ENCODE measurements around the gene SLC6A6. TPM values are rescaled to one million over a fixed set of nuclear protein-coding genes. Genes with fewer than 3 reads are reported as not detected.

SLC6A6 gene
- total RNA-seq, 2 experiments from 2014 or later = 44.2 to 46.4 TPM

DNA sequence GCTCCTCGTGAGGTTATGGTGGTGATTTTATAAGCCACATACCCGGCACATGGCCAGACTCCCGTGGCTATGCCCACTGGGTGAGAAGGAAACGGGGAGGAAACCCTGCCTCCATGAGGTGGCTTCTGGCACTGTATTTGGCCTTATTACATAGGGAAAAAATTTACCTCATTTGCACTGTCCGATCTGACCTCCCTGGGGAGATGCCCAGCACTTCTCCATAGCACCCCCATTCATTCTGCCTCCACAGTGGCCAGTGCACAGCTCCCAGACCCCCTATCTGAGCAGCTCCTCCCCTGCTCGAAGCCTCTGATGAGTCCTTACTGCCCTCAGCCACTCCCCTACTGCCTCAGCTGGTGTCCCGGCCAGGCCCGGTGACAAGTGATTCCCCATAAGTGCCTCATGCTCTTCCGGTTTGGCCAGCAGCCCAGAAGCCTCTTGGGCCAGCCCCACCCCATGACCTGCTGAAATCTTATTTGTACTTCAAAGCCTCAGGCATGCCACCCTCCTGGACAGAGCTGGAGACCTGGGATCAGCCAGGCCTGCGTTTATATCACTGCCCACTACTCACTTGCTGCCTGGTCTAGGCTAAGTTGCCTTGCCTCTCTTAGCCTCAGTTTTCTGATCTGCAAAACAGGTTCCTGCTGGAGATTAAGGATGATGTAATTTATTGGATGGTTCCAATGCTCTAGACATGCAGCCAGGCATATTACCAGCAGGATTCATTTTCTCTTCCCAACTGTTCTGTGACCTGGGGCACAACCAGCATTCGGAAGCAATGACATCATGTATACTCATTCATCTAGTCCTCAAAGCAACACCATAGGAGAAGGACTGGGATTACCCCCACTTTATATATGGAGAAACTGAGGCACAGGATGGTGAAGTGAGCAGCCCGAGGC lies 30.6 kb upstream of the SLC6A6 start:
- POLR2A ChIA-PET = no interaction called here
- CTCF ChIA-PET = no interaction called here

DNA sequence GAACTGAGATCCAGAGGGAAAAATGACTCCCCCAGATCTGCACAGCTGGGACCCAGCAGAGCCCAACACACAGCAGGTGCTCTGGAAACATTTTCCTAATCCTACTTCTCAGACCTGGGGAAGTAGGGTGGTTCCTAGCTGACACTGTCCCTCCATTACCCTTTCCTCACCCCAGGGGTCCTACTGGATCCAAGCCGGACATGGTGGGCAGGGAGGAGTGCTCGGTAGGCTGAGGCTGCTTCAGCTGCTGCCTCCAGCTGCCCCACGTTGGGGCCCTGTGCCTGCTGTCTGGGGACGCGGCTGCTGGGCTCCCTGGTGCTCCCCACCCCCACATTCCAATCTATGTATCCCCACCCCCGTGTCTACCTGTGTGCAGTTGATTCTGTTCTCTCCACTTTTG lies 29.8 kb upstream of the SLC6A6 start:
- ChIA-PET POLR2A (no interaction called here), CTCF (no interaction called here)

DNA sequence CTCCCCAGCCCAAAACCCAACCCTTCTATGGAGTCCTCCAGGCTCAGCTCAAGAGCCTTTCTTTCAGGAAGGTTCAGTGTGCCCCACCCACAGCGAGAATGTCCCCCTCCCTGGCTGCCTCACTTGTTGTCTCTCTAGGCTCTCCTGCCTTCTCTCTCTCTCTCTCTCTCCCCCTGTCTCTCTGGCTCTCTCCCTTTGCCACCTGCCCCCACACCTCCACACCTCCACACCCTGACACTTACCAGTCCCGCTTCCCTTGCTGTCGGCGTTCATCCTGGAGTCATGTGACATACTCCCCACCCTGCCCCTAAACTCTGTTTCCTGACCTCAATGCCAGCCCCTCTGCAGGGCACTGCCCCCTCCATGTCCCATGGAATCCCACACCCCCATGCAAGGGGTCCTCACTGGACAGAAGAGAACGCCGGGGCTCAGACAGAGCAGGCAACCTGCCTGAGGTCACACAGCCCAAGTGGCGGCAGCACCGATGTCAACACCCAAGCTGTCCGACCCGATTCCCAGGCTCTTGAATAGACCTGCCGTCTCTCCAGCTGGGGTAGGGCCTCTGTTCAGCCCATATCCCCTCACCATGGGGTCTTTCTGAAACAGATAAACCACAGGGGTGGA lies 28.5 kb upstream of the SLC6A6 start:
- CTCF ChIA-PET = no interaction called here

DNA sequence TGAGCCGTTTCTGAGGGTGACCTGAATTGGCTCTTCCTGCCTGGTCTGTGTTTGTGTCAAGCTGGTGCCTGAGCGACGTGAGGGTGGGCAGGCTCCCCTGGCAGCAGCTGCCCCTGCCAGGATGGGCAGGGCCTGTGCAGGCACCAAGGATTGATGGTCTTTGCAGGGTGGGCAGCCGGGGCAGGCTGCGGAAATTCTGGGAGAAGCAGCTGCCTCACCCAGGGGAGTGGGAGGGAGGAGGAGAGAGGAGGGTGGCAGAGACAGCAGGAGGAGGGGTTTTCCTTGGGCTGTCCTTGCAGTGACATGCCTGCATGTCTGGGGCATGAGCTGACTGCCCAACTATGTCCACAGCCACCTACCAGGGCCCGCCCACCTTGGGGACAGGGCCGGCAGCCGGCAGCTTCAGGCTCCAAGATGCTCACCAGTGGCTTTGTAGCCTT lies 27.9 kb upstream of the SLC6A6 start:
- CTCF ChIA-PET = interaction anchor here (1.0 kb wide), 1 partner anchor 53 kb away, joined by 3 read pairs; no protein-coding TSS in a partner anchor
- POLR2A ChIA-PET = no interaction called here

More for the DNA sequence above, 28.5 kb upstream of the SLC6A6 start:
- POLR2A ChIA-PET = no interaction called here

DNA sequence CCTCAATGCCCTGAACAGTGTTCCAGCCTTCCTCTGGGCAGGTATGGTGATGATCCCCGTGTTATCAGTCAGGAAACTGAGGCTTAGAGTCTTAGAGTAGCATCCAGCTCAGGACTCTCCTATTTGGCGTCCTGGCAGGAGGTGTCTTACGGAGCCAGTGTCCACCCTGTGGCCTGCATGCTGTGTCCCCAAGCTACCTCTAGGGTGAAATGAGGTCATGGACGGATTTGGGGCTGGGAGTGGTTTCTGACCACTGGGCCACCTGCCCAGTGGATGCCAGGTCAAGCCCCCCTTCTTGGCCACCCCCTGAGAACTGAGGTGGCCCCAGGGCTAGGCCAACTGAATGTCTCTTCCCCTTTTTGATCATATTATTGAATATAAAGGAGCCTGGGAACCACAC lies 27.2 kb upstream of the SLC6A6 start:
- CTCF ChIA-PET = interaction anchor here (0.8 to 1.0 kb wide), 2 partner anchors 52 to 1283 kb away, joined by 3 read pairs; no protein-coding TSS in a partner anchor
- POLR2A ChIA-PET = no interaction called here

DNA sequence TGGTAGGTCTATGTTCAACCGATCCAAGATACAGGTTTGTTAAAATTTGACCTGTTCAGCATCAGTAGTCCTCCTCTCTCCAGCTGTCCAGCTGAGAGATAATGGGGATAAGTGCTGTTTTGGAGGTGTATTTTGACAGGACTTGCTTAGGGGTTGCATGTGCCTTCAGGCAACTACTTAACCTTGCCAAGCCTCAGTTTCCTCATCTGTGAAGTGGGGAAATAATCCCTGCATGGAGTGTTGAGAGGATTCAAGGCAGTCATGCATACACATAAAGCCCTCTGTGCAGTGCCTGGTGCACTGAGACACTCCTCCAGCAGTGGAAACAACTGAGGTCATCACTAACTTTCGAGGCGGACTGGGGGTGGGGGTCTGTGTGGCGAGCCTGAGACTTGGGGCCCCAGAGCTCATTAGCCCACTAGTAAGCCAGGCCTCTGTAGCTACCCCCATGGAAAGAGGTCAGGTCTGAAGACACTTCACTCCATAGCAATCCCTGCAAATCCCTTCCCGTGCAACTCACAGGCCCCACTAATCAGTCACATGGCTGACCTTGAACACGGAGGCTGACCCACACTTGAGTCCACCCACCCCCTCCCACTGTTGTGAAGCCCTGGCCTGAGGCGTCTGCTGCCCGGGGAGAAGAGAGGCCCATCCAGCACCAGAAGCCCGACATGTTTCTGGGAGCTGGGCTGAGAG lies 25.9 kb upstream of the SLC6A6 start:
- ChIA-PET POLR2A (no interaction called here), CTCF (no interaction called here)

DNA sequence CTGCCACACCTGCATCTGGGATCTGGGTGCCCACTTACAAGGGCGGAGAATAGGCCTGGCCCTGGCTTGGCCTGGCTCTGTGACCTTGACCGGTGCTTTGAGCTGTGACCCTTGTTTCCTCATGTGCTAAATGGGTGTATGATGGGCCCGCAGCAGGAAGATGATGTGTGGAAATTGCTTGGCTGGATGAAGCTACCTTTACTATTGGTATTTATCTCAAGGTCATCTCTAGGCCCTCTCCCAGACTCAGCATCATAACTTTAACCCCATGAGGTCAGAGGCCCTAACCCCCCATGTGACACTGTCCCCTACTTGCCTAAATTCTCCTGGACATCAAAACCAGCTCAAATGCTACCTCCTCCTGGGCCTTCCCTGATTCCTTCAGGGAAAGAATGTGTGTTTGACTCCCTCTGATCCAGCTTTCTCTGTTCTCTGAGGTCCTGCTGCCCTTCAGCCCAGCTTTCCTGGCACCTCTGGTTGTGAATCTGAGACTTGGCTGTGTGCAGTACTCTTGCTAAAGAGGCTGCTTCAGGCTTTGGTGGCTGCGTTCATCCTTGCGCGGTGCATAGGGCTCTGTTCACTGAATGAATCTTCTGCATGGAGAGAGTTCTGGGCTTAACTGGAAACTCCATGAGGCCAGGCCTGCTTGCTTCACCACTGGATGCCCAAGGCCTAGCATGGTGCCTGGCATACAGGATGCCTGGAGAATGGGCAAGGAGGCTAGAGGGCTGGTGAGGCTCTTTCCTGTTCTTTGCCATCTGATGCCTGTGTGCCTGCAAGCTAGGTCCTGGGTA lies 25.2 kb upstream of the SLC6A6 start:
- CTCF ChIA-PET = interaction anchor here (1.8 kb wide), 1 partner anchor 82 kb away, joined by 5 read pairs; no protein-coding TSS in a partner anchor
- POLR2A ChIA-PET = interaction anchor here (0.6 kb wide), 1 partner anchor 1909 kb away, joined by 3 read pairs; no protein-coding TSS in a partner anchor

DNA sequence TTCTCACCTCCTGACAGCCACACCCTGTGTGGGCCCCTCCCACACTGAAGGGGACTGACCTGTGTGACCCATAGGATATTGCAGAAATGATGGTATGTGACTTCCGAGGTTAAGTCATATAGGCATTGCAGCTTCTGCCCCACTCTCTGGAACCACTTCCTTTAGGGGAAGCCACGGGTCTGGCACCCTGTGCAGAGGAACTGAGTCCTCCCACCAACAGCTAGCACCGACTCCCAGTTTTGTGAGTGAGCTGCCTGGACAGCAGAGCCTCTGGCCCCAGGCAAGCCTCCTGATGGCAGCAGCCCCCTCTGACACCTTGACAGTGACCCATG lies 24.6 kb upstream of the SLC6A6 start:
- ChIA-PET POLR2A (interaction anchor here (0.6 kb wide), 1 partner anchor 1909 kb away, joined by 3 read pairs; no protein-coding TSS in a partner anchor), CTCF (interaction anchor here (0.9 to 1.8 kb wide), 3 partner anchors 25 to 81 kb away, joined by 3 to 5 read pairs (median 3); partner anchors contain the start of gene SLC6A6)

DNA sequence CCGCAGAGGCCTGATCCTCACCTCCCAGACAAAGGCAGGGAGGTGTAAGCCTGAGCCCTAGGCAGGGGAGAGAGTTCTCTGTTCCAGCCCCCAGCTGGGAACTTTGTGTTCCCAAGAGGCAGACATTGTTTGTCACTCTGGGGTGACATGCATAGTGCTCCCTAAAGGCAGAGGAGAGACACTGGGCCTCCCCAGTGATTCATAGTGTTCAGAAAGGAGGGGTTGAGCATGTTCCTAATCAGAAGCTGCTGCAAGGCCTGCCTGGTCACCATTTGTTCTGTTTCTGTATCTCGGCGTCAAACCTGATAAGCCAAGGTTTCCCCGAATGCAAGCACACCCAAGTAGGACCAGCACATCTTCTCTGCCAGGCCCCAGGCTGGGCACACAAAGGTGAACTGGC lies 24.0 kb upstream of the SLC6A6 start:
- POLR2A ChIA-PET = no interaction called here
- CTCF ChIA-PET = interaction anchor here (0.9 to 1.8 kb wide), 3 partner anchors 24 to 80 kb away, joined by 3 to 5 read pairs (median 3); partner anchors contain the start of gene SLC6A6

DNA sequence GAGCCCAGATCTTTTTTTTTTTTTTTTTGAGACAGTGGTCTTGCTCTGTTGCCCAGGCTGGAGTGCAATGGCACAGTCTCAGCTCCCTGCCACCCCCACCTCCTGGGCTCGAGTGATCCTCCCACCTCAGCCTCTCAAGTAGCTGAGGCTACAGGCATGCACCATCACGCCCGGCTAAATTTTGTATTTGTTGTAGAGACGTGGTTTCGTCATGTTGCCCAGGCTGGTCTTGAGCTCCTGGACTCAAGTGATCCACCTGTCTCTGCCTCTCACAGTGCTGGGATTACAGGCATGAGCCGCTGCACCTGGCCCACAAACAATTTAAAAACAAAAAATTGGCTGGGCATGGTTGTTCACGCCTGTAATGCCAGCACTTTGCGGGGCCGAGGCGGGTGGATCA lies 22.6 kb upstream of the SLC6A6 start:
- POLR2A ChIA-PET = interaction anchor here (0.7 kb wide), 1 partner anchor 179 kb away, joined by 6 read pairs; no protein-coding TSS in a partner anchor
- CTCF ChIA-PET = interaction anchor here (0.7 kb wide), 1 partner anchor 225 kb away, joined by 3 read pairs; no protein-coding TSS in a partner anchor

DNA sequence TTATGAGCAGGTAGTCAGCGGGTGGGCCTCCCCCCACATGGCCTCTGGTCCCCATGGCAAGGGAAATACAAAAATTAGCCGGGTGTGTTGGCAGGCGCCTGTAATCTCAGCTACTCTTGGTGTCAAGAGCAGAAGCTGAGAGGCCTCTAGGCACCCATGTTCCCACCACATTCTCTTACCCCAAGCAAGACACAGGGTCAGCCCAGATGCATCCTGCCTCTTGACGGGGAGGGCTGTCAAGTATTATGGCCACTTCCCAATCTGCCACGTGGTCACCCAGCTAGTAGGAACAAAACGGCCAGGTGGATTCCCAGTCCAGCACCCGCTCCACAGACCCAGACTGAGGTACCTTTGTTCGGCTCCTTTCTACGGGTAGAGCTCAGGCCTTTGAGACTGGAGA lies 16.2 kb upstream of the SLC6A6 start:
- POLR2A ChIA-PET = no interaction called here
- CTCF ChIA-PET = no interaction called here

DNA sequence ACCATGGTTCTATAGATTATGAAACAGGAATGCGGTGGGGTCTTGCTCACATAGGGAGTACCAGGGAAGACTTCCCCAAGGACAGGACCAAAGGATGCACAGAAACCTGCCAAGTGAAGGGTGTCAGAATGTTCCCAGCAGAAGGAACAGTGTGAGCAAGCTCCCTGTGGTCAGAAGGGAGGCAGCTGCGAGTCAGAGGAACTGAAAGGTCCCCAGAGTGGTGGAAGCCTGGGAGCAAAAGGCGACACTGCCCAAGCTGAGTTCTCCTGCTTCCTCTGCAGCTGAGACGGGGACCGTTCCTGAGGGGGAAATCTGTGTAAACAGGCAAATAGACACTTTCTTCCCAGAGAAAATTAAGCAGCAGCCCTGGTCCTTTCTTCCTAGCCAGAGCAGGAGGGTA lies 14.2 kb upstream of the SLC6A6 start:
- ChIA-PET POLR2A (no interaction called here), CTCF (no interaction called here)

DNA sequence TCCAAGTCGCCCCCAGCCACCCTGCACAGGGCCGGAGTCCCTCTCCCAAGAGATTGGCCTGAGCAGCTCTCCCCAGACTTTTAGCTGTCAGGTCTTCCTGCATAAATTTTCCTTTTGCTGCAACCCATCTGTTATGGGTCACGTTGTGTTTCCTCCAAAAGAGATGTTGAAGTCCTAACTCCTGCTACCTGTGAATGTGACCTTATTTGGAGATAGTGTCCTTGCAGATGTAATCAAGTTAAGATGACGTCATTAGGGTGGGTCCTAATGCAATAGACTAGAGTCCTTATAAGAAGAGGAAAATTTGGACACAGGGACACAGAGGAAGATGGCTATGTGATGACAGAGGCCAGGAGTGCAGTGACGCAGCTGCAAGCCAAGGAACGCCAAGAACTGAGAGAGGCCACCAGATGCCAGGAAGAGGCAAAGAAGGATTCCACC lies 13.2 kb upstream of the SLC6A6 start:
- ChIA-PET POLR2A (no interaction called here), CTCF (interaction anchor here (0.7 kb wide), 1 partner anchor 156 kb away, joined by 3 read pairs; no protein-coding TSS in a partner anchor)

DNA sequence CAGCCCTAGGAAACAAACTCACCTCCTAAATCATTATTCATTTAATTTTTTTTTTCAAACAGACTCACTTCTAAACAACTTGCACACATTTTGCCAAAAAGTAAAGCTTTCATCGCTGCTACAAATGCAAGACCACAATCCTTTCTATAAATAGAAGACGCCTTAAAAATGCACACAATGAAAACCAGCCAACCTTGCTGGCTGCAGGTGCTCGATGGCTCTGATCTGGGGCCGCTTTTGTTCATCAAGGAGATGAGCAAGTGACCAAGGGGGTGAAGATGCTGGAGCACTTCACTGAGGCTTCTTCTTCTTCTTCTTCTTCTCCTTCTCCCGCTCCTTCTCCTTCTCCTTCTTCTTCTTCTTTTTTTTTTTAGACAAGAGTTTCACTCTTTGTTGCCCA lies 12.7 kb upstream of the SLC6A6 start:
- POLR2A ChIA-PET = no interaction called here
- CTCF ChIA-PET = no interaction called here

DNA sequence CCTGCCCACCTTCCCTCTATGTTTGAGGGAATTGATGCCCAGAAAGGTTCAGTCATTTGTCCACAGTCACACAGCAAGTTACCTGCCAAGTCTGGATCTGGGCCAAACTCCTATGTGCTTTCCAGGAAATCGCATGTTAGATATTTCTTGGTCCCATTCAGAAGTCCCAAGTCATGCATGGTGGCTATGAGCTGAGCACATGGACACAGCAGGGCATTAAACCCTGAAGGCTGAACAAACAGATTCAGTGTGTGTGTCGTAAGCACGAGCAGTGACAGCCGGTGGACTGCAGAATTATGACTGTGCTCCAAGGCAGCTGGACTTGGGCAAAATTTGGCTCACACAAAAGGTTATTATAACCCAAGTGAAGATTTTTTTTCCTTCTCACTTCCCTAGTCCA lies 11.4 kb upstream of the SLC6A6 start:
- ChIA-PET POLR2A (no interaction called here), CTCF (no interaction called here)

DNA sequence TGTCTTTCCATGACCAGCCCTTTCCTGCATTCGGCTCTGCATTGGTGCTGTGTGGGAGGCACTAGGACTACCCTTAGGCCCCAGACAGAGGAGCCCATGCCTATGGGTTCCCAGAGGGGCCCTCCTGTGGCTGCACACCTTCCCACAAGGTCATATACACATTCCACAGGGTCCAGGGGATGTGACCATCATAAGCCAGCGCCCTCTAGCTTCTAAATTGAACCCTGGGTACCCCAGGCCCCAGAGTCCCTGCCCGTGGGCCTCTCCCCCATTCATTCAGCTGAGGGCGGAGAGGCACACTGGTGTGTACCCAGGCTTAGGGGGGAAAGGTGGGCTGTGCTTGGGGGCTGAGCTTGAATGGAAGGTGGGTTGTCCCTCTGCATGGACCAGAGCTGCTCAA lies 10.2 kb upstream of the SLC6A6 start:
- CTCF ChIA-PET = interaction anchor here (0.8 kb wide), 1 partner anchor 10 kb away, joined by 3 read pairs; the partner anchor contains the start of gene SLC6A6
- POLR2A ChIA-PET = no interaction called here

DNA sequence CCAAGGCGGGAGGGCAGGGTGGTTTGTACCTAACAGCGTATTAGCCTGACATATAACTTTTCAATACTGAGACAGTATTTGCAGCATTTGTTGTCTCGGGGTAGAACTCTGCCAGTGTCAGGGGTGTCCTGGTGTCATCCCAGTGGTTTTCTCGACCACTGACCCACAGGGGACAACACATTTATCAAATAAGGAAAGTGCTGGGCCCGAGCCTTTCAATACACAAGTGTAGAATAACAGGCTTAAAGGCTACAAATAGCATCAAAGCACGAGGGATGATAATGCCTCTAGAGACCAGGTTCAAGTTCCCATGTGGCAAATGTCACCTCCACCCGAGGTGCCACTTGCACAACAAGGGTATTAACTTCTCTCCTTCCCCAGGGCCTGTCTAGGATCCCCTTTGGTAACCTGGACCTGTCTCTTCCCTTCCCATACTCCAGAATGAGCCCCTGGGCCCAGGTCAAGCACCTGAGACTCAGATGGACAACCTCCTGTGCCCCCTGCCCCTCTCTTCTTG lies 9.5 kb upstream of the SLC6A6 start:
- POLR2A ChIA-PET = no interaction called here
- CTCF ChIA-PET = interaction anchor here (0.8 kb wide), 1 partner anchor 9 kb away, joined by 3 read pairs; the partner anchor contains the start of gene SLC6A6

DNA sequence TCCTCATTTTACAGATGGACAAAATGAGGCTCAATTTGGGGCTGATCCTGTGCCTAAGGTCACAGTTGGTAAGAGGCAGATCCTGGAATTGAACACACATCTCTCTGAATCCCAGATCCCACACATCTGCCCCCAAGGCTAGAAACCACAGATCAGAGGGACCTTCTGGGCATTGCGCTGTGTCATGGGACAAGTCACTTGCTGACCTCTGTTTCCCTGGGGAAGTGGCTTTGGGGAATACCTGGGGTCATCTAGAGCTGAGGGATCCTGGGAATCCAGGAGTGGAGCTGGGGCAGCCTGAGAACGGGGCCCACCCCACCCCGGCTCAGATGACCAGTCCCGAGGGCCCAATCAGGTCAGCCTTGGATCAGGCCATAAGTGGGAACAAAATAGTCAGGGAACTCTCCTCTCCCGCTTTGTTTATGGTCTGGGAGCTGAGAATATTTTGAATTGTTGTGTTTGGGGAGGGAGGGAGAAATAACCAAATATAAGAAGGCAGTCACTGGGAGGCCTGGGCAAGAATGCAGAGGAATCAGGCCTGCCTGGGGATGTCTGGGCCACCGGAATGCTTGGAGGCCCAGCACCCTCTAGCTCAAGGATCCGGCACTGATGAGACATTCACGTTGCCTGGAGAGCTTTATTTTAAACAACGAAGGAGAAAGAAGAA lies 8.8 kb upstream of the SLC6A6 start:
- POLR2A ChIA-PET = no interaction called here

More for the DNA sequence above, 8.8 kb upstream of the SLC6A6 start:
- CTCF ChIA-PET = no interaction called here
